Fibroblast of peridontal ligament (primary cell): Measurements from ENCODE around the gene SYT8.

Source experiments
- DNase-seq: peaks from one replicate; pipeline ENCODE4 v3.0.0-alpha.2; 2010; ENCODE audit errors: extremely low read depth

Gene SYT8

DNA sequence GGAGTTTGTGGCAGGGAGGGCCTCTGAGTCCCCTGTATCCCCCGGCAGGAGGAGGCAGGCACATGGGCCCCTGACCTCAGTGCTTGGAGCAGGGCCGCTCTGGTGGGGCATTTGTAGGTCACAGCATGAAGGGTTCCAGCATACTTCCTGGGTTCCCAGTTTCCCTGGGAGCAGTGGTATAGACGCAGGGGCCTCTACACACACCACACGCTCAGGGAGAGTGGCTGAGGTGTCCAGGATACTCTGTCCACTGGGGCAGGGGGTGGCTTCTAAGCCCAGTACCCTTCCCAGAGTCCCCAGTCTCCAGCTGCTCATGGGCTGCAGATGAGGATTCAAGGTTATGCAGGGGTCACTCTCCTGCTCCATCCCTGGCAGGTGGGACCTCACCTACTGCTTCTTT is 24.2 kb downstream of the SYT8 start:
- DNase-seq = no peak

- no peak for DNase-seq
Measured at GRCh38 chr11:1860108-1860507, 25.3 kb downstream of the SYT8 start.

DNA sequence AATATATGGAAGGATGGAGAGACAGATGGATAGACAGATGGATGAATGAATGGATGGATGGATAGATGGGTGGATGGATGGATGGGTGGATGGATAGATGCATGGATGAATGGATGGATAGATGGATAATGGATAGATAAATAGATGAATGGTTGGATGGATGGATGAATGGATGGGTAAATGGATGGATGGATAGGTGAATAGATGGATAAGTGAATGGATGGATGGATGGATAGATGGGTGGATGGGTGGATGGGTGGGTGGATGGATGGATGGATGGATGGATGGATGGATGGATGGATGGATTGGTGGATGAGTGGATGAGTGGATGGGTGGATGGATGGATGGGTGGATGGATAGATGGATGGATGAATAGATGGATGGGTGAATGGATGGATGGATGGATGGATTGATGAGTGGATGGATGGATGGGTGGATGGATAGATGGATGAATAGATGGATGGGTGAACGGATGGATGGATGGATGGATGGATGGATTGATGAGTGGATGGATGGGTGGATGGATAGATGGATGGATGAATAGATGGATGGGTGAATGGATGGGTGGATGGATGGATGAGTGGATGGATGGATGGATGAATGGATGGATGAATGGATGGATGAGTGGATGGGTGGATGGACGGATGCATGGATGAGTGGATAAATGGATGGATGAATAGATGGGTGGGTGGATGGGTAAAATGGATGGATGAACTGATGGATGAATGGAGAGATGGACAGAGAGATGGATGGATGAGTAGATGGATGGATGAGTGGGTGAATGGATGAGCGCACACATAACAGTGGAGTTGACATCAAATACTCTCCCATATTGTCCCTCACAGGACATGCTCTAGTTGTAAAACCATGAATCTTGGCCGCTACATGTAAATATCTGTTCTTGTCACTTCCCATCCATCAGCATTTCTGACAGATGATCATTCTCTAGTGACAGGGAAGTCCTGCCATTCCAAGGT is 26.9 kb downstream of the SYT8 start:
- no peak for DNase-seq

DNA sequence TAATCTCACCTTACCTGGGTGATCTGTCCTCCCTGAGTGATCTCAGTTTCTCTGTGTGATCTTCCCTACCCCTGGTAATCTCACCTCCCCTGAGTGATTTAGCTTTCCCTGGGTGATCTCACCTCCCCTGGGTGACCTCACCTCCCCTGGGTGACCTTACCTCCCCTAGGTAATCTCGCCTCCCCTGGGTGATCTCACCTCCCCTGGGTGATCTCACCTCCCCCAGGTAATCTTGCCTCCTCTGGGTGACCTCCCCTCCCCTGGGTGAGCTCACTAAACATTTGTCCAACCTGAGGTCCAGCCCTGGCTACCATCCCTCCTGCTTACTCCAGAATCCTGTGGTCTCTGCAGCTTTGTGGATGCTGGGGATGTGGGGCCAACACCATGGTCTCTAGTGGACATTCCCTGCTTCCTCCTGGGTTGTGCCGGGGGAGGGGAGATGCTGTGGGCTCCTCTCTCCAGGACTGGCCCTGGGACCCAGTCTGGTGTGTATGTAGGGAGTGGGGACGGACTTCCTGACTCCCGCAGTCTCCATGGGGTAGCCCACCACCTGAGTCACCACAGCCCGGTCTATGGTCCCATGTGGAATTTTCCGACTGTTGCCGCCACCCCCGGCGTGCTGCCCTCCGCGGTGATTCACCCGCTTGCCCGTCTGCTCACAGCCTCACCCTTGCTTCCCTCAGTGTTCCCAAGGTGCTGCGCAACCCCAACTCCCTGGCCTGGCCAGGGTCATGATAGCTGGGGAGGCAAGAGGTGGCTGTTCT is 28.0 kb downstream of the SYT8 start:
- no peak for DNase-seq

GRCh38 chr11:1863352-1864216 is 28.8 kb downstream of the SYT8 start:
- DNase-seq = peak; percentile 83

DNA sequence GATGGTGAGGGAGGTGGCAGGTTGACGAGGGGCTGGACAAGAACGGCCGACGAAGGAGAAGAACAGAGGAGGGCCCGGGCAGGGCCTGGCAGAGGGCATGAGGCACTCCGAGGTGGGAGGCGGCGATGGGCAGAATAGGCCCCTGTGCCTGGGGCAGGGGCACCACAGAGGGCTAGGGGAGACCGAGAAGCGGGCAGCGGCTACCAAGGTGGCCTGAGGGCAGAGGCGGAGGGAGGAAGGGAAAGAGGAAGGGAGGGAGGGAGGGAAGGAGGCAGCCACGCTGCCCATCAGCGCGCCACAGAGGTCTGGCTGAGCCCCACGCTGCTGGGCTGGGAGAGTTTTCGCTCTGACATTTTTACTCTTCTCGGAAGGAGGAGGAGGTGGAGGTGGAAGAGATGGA is 29.4 kb downstream of the SYT8 start:
- DNase-seq = peak; percentile 17

DNA sequence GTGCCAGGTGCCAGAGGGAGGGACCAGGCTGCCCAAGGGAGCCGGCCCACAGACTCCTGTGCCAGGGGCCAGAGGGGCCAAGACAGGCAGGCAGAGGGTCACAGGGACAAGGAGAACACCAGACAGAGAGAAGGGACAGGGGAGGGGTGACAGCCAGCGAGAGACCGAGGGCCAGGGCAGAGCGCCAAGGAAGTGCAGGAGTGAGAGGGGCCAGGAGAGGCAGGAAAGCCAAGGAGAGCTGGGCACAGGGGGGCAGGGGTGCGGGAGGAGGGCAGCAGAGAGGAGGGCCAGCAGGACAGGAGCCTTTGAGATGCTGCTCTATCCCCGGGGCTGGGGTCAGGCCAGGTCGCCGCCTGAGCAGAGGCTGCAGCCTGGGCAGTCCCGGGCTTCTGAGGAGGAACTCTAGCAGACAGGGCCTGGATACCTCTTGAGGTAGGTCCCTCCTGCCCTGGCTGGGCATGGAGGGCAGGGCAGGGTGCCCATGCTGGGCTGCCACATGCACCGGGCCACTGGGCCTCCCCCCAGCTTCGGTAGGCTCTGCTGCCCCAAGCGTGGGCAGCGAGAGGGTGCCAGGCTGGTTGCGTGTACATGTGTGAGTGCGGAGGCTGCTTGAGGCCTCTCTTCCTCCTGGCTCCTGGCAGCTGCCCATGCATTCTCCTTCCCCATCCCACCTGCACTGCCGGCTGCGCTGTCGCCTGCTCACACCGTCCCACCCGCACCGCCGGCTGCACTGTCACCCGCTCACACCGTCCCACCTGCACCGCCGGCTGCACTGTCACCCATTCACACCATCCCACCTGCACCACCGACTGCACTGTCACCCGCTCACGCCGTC is 30.3 kb downstream of the SYT8 start:
- no peak for DNase-seq

GRCh38 chr11:1866226-1866625 is 31.4 kb downstream of the SYT8 start:
- no peak for DNase-seq

DNA sequence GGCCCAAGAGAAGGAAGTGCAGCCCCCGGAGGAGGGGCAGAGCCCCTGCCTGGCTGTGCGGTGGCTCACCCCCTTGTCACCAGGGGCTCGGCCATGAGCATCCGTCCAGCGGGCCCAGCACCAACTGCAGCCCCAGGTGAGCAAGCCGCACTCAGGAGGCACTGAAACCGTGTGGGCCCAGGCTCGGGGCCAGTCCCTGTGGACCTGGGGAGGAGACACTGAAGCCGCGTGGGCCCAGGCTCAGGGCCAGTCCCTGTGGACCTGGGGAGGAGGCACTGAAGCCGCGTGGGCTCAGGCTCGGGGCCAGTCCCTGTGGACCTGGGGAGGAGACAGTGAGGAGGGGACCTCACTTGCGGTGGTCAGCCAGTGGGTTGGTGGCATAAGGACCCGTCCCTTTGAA is 32.0 kb downstream of the SYT8 start:
- no peak for DNase-seq

GRCh38 chr11:1867381-1867780 is 32.6 kb downstream of the SYT8 start:
- DNase-seq = no peak

DNA sequence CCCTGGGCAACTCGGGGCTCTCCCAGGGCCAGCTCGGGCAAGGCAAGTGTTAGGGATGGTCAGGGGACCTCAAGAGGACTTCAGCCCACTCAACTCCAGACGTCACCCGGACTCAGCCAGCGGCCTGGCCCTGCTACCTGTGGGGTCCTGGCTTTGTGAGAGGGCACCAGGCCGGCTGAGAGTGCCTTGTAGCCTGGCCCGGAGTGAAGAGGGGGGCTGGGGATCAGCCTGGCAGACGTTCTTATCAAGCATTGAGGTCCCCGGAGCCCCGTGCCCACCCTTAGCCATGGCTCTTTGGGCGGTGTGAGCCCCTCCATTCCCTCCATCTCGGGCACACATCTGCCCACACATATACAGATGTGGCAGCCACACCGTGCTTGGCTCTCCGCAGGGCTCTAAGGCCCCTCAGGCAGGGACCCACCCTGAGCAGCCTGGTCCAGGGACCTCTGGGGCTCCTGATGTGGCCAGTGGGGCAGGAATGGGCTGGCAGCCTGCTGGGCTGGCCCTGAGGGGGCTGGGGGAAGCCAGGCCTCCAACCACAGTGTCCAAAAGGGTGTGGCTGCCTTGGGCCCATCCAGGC is 33.4 kb downstream of the SYT8 start:
- no peak for DNase-seq

DNA sequence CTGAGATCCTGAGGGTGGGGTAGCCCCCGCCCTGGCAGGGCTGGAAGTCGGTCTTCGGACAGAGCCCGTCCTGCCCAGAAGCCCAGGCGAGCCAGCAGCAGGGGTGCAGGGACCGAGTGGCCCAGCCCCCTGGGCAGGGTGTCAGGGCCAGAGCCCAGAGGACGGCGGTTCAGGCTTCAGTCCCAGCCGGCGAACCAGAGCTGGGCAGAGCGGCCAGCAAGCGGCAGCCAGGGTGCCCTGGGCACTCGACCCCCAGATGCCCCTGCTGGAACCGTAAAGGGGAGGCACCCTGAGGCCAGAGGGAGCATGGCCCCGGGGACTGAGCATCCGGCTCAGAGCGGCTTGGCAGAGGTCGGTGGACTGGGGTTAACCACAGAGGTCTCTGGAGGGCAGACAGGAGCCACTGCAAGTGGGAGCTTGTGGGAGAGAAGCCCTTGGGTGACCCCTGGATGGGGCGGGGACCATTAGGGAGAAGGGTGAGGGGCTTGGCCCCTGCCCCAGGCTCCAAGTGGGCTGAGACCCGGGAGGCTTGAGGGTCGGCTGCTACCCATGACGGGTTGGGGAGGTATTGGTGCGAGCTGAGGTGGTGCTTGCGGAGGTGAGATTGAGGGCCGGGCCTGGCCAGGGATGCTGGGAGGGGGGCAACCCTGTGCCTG is 34.0 kb downstream of the SYT8 start:
- DNase-seq = no peak

- no peak for DNase-seq
Measured at GRCh38 chr11:1869427-1870325, 34.9 kb downstream of the SYT8 start.

DNA sequence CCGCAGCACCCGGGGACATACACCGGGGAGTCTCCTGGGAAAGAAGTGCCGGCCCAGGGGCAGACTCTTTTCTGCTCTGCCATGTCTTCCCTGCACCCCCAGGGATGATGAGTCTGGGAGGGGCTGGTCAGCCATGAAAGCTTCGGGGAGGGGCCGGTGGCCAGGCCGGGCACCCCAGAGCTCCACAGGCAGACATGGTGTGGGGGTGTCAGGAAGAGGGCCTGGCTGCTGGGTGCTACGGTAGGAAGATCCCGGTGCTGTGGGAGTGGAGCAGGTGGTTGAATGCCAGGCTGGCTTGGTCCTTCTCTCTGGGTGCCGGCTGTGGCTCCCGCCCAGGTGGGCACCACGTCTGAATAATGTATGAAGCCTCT is 35.5 kb downstream of the SYT8 start:
- no peak for DNase-seq

- no peak for DNase-seq
Measured at GRCh38 chr11:1870721-1871466, 36.1 kb downstream of the SYT8 start.

GRCh38 chr11:1871531-1871930 is 36.7 kb downstream of the SYT8 start:
- DNase-seq = no peak

DNA sequence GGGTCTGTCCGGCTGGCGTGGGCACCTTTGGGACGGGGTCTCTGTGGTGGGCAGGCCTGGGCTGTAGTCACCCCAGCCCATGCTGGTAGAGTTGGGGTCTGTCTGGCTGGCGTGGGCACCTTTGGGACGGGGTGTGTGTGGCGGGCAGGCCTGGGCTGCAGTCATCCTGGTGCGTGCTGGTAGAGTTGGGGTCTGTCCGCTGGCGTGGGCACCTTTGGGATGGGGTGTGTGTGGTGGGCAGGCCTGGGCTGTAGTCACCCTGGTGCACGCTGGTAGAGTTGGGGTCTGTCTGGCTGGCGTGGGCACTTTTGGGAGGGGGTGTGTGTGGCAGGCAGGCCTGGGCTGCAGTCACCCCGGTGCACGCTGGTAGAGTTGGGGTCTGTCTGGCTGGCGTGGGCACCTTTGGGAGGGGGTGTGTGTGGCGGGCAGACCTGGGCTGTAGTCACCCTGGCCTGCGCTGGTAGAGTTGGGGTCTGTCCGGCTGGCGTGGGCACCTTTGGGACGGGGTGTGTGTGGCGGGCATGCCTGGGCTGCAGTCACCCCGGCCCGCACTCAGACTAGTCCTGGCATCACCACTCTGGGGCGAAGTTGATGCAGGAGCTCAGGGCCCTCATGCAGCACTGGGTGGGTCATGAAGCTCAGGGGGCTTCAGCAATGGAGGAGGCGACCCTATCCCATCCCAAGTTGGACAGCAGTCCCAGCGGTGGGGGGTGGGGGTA is 37.6 kb downstream of the SYT8 start:
- no peak for DNase-seq
